SU-DHL-6 (cell line): Measurements from ENCODE around the gene DOK4.
A peak's percentile ranks its signal among the peaks of the same experiment; 100 is the strongest.

ENCODE experiments used
- H2AFZ ChIP-seq: fragments of 200-600 bp; sonication (generic); 2 replicates; pipeline ENCODE4 v1.6.1; 2014; ENCODE audit warnings: low read depth, mild to moderate bottlenecking, moderate library complexity, mixed read lengths, antibody characterized with exemption, low read length; ENCODE audit not compliant: severe bottlenecking
- H3F3A ChIP-seq: fragments of 200-600 bp; shearing (Covaris generic); 2 replicates; pipeline ENCODE4 v1.6.0; 2016; ENCODE audit warnings: antibody characterized with exemption, mild to moderate bottlenecking; ENCODE audit not compliant: insufficient read depth
- H3K27ac ChIP-seq: fragments of 200-600 bp; sonication (generic); 2 replicates; pipeline ENCODE4 v1.5.1; 2016; ENCODE audit warnings: low read depth, mild to moderate bottlenecking, low read length, moderate library complexity, mixed read lengths
- H3K27me3 ChIP-seq: fragments of 200-600 bp; sonication (generic), shearing (Covaris generic); 2 replicates; pipeline ENCODE4 v1.6.0; 2014; ENCODE audit warnings: mild to moderate bottlenecking, low read length
- H3K36me3 ChIP-seq: fragments of 200-600 bp; sonication (generic); 2 replicates; pipeline ENCODE4 v1.6.1; 2014; ENCODE audit warnings: mild to moderate bottlenecking, low read length, mixed read lengths
- H3K4me2 ChIP-seq: fragments of 300-600, 200-600 bp; shearing (Covaris generic), sonication (generic); 2 replicates; pipeline ENCODE4 v1.6.0; 2014; ENCODE audit warnings: low read length, low read depth, mild to moderate bottlenecking; ENCODE audit not compliant: poor library complexity, severe bottlenecking
- H3K4me3 ChIP-seq: fragments of 200-600 bp; sonication (generic); 2 replicates; pipeline ENCODE4 v1.5.1; 2014; ENCODE audit warnings: antibody characterized with exemption, low read length, mild to moderate bottlenecking, mixed read lengths; ENCODE audit not compliant: insufficient read depth, poor library complexity, severe bottlenecking
- H3K79me2 ChIP-seq: fragments of 200-600 bp; sonication (generic); 2 replicates; pipeline ENCODE4 v1.6.1; 2014; ENCODE audit warnings: mild to moderate bottlenecking, low read length, moderate library complexity; ENCODE audit not compliant: insufficient read depth
- H3K9ac ChIP-seq: fragments of 200-600 bp; sonication (generic); 2 replicates; pipeline ENCODE4 v1.7.0; 2014; ENCODE audit warnings: mild to moderate bottlenecking, low read length
- H3K9me2 ChIP-seq: fragments of 200-600 bp; sonication (generic); replicated peaks from 2 replicates; pipeline ENCODE4 v1.6.1; 2014; ENCODE audit warnings: low read length; ENCODE audit not compliant: insufficient read depth
- H3K9me3 ChIP-seq: fragments of 200-600 bp; sonication (generic); 2 replicates; pipeline ENCODE4 v1.6.1; 2014; ENCODE audit warnings: low read length, mixed read lengths; ENCODE audit not compliant: insufficient read depth
- H4K20me1 ChIP-seq: fragments of 200-600 bp; sonication (generic); 2 replicates; pipeline ENCODE4 v1.6.1; 2014; ENCODE audit warnings: low read depth, mild to moderate bottlenecking, antibody characterized with exemption, low read length, moderate library complexity, mixed read lengths
- EZH2phosphoT487 ChIP-seq: fragments of 200-600 bp; sonication (generic), shearing (Covaris generic); conservative IDR thresholded peaks from 2 replicates; pipeline ENCODE4 v1.6.1; 2018; ENCODE audit warnings: mild to moderate bottlenecking, antibody characterized with exemption, low read length, moderate library complexity, mixed read lengths
- TF ChIP-seq, protein P1 (sequence below): fragments of 200-600 bp; sonication (generic); IDR thresholded peaks from one replicate; pipeline ENCODE4 v1.5.1; 2017; ENCODE audit warnings: antibody characterized with exemption, mild to moderate bottlenecking, low read length, moderate library complexity; ENCODE audit not compliant: insufficient read depth, poor library complexity, severe bottlenecking

DOK4 gene

DNA sequence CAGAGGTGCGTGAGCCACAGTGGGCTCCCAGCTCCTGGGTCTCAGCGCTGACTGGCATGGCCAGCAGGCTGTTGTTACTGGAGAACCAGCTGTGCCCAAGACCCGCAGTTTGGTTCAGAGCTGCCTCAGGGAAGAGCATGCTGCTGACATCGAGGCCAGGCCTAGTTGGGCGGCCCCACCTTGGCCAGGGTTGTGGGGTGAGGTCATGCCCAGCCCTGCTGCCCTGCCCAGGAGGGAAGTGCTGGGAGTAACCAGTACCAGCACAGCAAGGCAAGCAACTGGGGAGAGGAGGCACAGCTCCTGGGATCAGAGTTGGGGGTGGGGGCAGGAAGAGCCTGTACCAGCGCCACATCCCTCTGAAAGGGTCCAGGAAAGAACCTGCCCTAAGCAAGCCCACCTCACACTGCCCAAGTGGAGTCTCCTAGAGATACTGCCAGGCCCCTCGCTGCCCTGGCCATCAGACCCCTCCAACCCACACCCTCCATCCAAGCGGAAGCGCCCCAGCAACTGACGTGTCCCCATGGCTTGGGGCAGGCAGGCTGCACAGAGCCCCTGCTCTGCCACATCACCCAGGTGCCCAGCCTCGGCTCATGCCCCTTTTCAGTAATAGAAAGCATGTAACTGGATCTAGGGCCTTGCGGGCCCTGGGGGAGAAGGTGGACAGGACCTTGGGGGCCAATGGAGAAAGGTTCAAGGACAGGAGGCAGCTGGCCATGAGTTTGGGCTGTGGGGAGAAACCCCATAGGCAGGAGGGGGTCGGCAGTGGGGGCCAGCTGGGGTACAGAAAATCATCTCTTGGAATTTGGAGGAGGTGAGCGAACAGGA, 990 bp downstream of the DOK4 start:
- Histone ChIP-seq H3K9me2 (no peaks in the 10 kb centered on the region), H3K9me3 (no peaks in the 10 kb centered on the region), H3K4me3 (no peak overlapping the region), H4K20me1 (no peaks in the 10 kb centered on the region), H3K27me3 (no peaks in the 10 kb centered on the region), H3K79me2 (no peaks in the 10 kb centered on the region), H3K27ac (no peak overlapping the region), H3K9ac (no peak overlapping the region), H3K36me3 (no peaks in the 10 kb centered on the region), H3F3A (no peaks in the 10 kb centered on the region), H2AFZ (no peak overlapping the region), H3K4me2 (peak overlapping the region; percentile 48)
- TF ChIP-seq EZH2phosphoT487, result no peak
- TF ChIP-seq, protein P1, sequence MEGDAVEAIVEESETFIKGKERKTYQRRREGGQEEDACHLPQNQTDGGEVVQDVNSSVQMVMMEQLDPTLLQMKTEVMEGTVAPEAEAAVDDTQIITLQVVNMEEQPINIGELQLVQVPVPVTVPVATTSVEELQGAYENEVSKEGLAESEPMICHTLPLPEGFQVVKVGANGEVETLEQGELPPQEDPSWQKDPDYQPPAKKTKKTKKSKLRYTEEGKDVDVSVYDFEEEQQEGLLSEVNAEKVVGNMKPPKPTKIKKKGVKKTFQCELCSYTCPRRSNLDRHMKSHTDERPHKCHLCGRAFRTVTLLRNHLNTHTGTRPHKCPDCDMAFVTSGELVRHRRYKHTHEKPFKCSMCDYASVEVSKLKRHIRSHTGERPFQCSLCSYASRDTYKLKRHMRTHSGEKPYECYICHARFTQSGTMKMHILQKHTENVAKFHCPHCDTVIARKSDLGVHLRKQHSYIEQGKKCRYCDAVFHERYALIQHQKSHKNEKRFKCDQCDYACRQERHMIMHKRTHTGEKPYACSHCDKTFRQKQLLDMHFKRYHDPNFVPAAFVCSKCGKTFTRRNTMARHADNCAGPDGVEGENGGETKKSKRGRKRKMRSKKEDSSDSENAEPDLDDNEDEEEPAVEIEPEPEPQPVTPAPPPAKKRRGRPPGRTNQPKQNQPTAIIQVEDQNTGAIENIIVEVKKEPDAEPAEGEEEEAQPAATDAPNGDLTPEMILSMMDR, result no peak

DNA sequence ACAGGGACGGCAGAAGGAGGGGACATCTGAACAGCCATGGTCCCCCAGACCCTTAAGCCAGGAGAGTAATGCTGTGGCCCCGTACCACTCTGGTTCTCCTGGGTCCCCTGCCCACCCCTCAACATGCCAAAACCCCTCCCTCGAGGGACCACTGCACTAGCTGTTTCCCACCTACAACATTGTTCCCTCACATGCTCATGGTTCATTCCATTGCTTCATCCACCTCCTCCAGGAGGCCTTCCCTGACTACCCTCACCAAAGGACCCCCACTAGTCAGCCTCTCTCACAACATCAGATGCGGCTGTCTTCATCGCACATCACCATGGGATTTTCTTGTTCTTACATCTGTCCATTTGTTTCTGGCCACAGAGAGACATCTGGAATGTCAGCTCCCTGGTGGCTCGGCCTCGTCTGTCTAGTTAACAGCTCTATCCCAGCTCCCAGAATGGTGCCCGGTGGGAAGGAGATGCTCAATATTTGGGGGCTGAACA, 1.7 kb downstream of the DOK4 start:
- Histone ChIP-seq H3K79me2 (no peaks in the 10 kb centered on the region), H4K20me1 (no peaks in the 10 kb centered on the region), H3K9me3 (no peaks in the 10 kb centered on the region), H3K4me3 (no peak overlapping the region), H3K36me3 (no peaks in the 10 kb centered on the region), H3K27me3 (no peaks in the 10 kb centered on the region), H3K9me2 (no peaks in the 10 kb centered on the region), H3K4me2 (no peak overlapping the region), H3F3A (no peaks in the 10 kb centered on the region), H3K27ac (no peak overlapping the region), H2AFZ (no peak overlapping the region), H3K9ac (no peak overlapping the region)
- TF ChIP-seq, protein P1, result no peak
- no peak for TF ChIP-seq EZH2phosphoT487

DNA sequence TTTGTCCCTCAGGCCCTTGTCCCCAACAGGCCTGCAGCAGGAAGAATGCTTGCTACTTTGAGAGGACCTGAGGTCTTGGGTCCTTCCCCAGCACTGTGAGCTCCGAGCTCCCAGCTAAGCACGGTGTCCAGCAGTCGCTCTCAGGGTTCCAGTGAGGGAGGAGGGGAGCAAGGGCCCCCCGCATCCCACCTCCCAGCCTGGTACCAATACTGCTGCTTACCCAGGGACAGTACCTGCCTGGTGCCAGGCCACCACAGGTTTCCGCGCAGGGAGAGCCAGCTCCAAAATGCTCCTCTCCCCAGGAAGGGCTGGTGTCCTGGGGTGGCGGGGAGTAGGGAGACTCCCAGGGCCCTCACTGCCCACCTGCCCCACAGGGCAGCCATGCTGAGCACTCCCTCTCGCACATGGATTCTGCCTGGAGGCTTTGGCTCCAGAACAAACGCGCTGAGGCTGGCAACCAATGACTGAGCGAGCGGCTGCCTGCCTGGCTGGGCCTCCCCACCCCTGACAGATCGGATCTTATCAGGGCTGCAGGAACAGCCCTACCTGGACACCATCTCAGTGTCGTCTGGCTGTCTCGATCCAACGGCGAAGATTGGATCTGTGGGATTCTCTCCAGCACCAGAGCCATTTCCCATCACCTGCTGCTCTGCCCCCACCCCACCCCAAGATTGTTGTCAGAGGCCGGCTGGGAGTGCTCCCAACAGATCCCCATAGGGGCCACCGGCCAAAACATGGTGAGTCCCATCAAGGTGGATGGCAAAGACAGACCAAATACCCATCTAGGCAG, 2.4 kb downstream of the DOK4 start:
- H3K27ac ChIP-seq, result no peak overlapping the region
- no peaks in the 10 kb centered on the region for H3K79me2 ChIP-seq
- H3K9ac ChIP-seq, result no peak overlapping the region
- H4K20me1 ChIP-seq, result no peaks in the 10 kb centered on the region
- H3K9me3 ChIP-seq, result no peaks in the 10 kb centered on the region
- no peaks in the 10 kb centered on the region for H3K27me3 ChIP-seq
- TF ChIP-seq, protein P1, result no peak
- no peak for TF ChIP-seq EZH2phosphoT487
- no peak overlapping the region for H3K4me3 ChIP-seq
- H3K36me3 ChIP-seq, result no peaks in the 10 kb centered on the region
- H2AFZ ChIP-seq, result no peak overlapping the region
- H3K4me2 ChIP-seq, result no peak overlapping the region
- no peaks in the 10 kb centered on the region for H3F3A ChIP-seq
- H3K9me2 ChIP-seq, result no peaks in the 10 kb centered on the region
